HepG2 (cell line): ENCODE measurements around the gene RAPH1. TPM values are rescaled to one million over a fixed set of nuclear protein-coding genes. Genes with fewer than 3 reads are reported as not detected.

Experiments used
- ADNP ChIP-seq: sonication (generic); formaldehyde crosslinking; IDR thresholded peaks from 2 replicates; pipeline ENCODE4 v1.4.0; 2020; ENCODE audit warnings: missing genetic modification reagents
- AGO2 ChIP-seq: fragments of 200-400 bp; formaldehyde crosslinking; optimal IDR thresholded peaks from 2 replicates; pipeline ENCODE3; 2017; ENCODE audit warnings: mild to moderate bottlenecking, low read depth, low read length, moderate library complexity
- BCL6 ChIP-seq: IDR thresholded peaks from 2 replicates; pipeline ENCODE4 v1.6.1; 2016; ENCODE audit warnings: missing genetic modification reagents, missing compliant biosample characterization
- BORCS8-MEF2B ChIP-seq: sonication (generic); formaldehyde crosslinking; IDR thresholded peaks from 2 replicates; pipeline ENCODE4 v1.8.0; 2022; ENCODE audit warnings: mild to moderate bottlenecking, missing genetic modification reagents
- CENPX ChIP-seq: sonication (generic); formaldehyde crosslinking; IDR thresholded peaks from 2 replicates; pipeline ENCODE4 v1.9.0; 2021; ENCODE audit warnings: mild to moderate bottlenecking, missing genetic modification reagents, moderate library complexity
- ERF ChIP-seq: IDR thresholded peaks from 2 replicates; pipeline ENCODE4 v1.6.1; 2018; ENCODE audit warnings: missing biosample characterization, missing genetic modification reagents
- MAFG ChIP-seq: sonication (generic); formaldehyde crosslinking; IDR thresholded peaks from 2 replicates; pipeline ENCODE4 v1.5.1; 2020; ENCODE audit warnings: mild to moderate bottlenecking, missing genetic modification reagents
- MAFK ChIP-seq, 2 experiments: IDR thresholded peaks in 1 of 2; conservative IDR thresholded peaks in 1 of 2; 2 replicates each; pipeline ENCODE4 v1.6.1; 2011; ENCODE audit warnings: improper control_type of control experiment in 2 of 2, low read length in 2 of 2
- NCOA1 ChIP-seq: sonication (generic); formaldehyde crosslinking; IDR thresholded peaks from 2 replicates; pipeline ENCODE4 v1.9.0; 2021; ENCODE audit warnings: missing genetic modification reagents
- PRMT3 ChIP-seq: sonication (generic); formaldehyde crosslinking; IDR thresholded peaks from 2 replicates; pipeline ENCODE4 v1.8.1; 2022; ENCODE audit warnings: low read depth, mild to moderate bottlenecking, moderate library complexity, missing genetic modification reagents, borderline replicate concordance
- SIX1 ChIP-seq: sonication (generic); formaldehyde crosslinking; IDR thresholded peaks from 2 replicates; pipeline ENCODE4 v1.4.0; 2020; ENCODE audit warnings: missing genetic modification reagents, borderline replicate concordance
- SKI ChIP-seq: fragments of 450-650 bp; IDR thresholded peaks from one replicate; pipeline ENCODE4 v1.6.1; 2018; ENCODE audit warnings: mild to moderate bottlenecking; ENCODE audit not compliant: partially characterized antibody
- SRSF1 ChIP-seq: fragments of 200-400 bp; formaldehyde crosslinking; optimal IDR thresholded peaks from 2 replicates; pipeline ENCODE3; 2017; ENCODE audit warnings: mild to moderate bottlenecking, low read depth, low read length, moderate library complexity
- ZFP36L1 ChIP-seq: sonication (generic); formaldehyde crosslinking; IDR thresholded peaks from 2 replicates; pipeline ENCODE4 v1.8.0; 2022; ENCODE audit warnings: mild to moderate bottlenecking, missing genetic modification reagents, moderate library complexity
- ZNF343 ChIP-seq: sonication (generic); formaldehyde crosslinking; IDR thresholded peaks from 2 replicates; pipeline ENCODE4 v1.4.0; 2020; ENCODE audit warnings: mild to moderate bottlenecking, missing genetic modification reagents
- ZNF614 ChIP-seq: IDR thresholded peaks from 2 replicates; pipeline ENCODE4 v1.6.1; 2018; ENCODE audit warnings: missing biosample characterization, missing genetic modification reagents, inconsistent platforms, borderline replicate concordance
- ZNF660 ChIP-seq: sonication (generic); formaldehyde crosslinking; IDR thresholded peaks from 2 replicates; pipeline ENCODE4 v1.5.1; 2020; ENCODE audit warnings: mild to moderate bottlenecking, low read depth, missing genetic modification reagents, borderline replicate concordance
- ZNF678 ChIP-seq: sonication (generic); formaldehyde crosslinking; IDR thresholded peaks from 2 replicates; pipeline ENCODE4 v1.4.0; 2020; ENCODE audit warnings: mild to moderate bottlenecking, missing genetic modification reagents
- ZNF710 ChIP-seq: sonication (generic); formaldehyde crosslinking; IDR thresholded peaks from 2 replicates; pipeline ENCODE4 v1.5.0; 2020; ENCODE audit warnings: mild to moderate bottlenecking, missing genetic modification reagents, borderline replicate concordance
- ZNF749 ChIP-seq: sonication (generic); formaldehyde crosslinking; IDR thresholded peaks from 2 replicates; pipeline ENCODE4 v1.8.0; 2022; ENCODE audit warnings: mild to moderate bottlenecking, missing genetic modification reagents, moderate library complexity, borderline replicate concordance
- ZNF780A ChIP-seq: sonication (generic); formaldehyde crosslinking; IDR thresholded peaks from 2 replicates; pipeline ENCODE4 v1.8.0; 2022; ENCODE audit warnings: mild to moderate bottlenecking, missing genetic modification reagents, moderate library complexity
- ZSCAN22 ChIP-seq: sonication (generic); formaldehyde crosslinking; IDR thresholded peaks from 2 replicates; pipeline ENCODE4 v1.4.0; 2020; ENCODE audit warnings: mild to moderate bottlenecking, missing genetic modification reagents
- ZUFSP ChIP-seq: sonication (generic); formaldehyde crosslinking; IDR thresholded peaks from 2 replicates; pipeline ENCODE4 v1.9.0; 2021; ENCODE audit warnings: missing genetic modification reagents, mild to moderate bottlenecking, borderline replicate concordance
- polyA plus RNA-seq, 8 experiments: library from polyadenylated mRNA; depleted of rRNA in 3 of 8; stranded (reverse) in 7 of 8; unstranded in 1 of 8; fragments of >200 nt; fragmentation: Illumina TruSeq in 4 of 8; extraction: Trizol in 4 of 8; gene quantifications; 2 replicates each; pipeline versions ENCODE4 v1.2.1 to v1.2.3, GENCODE V29; 2011 to 2016; ENCODE audit warnings: low read depth in 4 of 8, missing spikeins in 1 of 8, mixed read lengths in 1 of 8; ENCODE audit not compliant: insufficient read depth in 1 of 8
- total RNA-seq, 5 experiments: library from RNA; depleted of rRNA; stranded (reverse); fragments of >200 nt; fragmentation: Illumina TruSeq; extraction: Trizol; gene quantifications; 2 replicates each; pipeline ENCODE4 v1.2.3, GENCODE V29; 2016; ENCODE audit warnings: low read depth in 1 of 5
- TF ChIP-seq, protein P1 (sequence below): sonication (generic); formaldehyde crosslinking; IDR thresholded peaks from 2 replicates; pipeline ENCODE4 v1.4.0; 2020; ENCODE audit warnings: missing genetic modification reagents
- TF ChIP-seq, protein P2 (sequence below): IDR thresholded peaks from 2 replicates; pipeline ENCODE4 v1.6.1; 2016; ENCODE audit warnings: mild to moderate bottlenecking, missing biosample characterization, missing genetic modification reagents

Gene RAPH1
- total and polyA plus RNA-seq, 2 of the 13 experiments (the other 11 are each of a cell fraction or from before 2014, with no cell fraction given) = 5.3 to 6.7 TPM

- TF ChIP-seq ZFP36L1 (CRISPR knock-in tag) (no peak), SKI (peak; percentile 87), CENPX (no peak), ZUFSP (CRISPR knock-in tag) (no peak), ZNF749 (no peak), ZNF780A (CRISPR knock-in tag) (no peak), ZNF343 (CRISPR knock-in tag) (no peak), ZNF678 (CRISPR knock-in tag) (no peak), ZSCAN22 (no peak), SIX1 (no peak), BORCS8-MEF2B (CRISPR knock-in tag) (peak; percentile 60; the same call in 1 of the 2 replicates), SRSF1 (peak; percentile 33), NCOA1 (CRISPR knock-in tag) (no peak), ZNF660 (CRISPR knock-in tag) (no peak), AGO2 (peak; percentile 77), PRMT3 (CRISPR knock-in tag) (no peak; the same call in 1 of the 2 replicates), ERF (CRISPR knock-in tag) (peak; percentile 86), BCL6 (CRISPR knock-in tag) (0 out of 2 replicates have a peak, but pooled peaks have one; percentile 29), MAFK (conservative IDR thresholded peaks at IDR 0.05 in 1 of 2, IDR thresholded peaks at IDR 0.05 in 1 of 2; ENCODE audit: low read length in 2 of 2) (no peak), ZNF710 (CRISPR knock-in tag) (peak; percentile 73; the same call in 1 of the 2 replicates), ADNP (CRISPR knock-in tag) (no peak), MAFG (CRISPR knock-in tag) (0 out of 2 replicates have a peak, but pooled peaks have one; percentile 38), ZNF614 (CRISPR knock-in tag) (peak; percentile 49; the same call in 1 of the 2 replicates)
- TF ChIP-seq, protein P1, sequence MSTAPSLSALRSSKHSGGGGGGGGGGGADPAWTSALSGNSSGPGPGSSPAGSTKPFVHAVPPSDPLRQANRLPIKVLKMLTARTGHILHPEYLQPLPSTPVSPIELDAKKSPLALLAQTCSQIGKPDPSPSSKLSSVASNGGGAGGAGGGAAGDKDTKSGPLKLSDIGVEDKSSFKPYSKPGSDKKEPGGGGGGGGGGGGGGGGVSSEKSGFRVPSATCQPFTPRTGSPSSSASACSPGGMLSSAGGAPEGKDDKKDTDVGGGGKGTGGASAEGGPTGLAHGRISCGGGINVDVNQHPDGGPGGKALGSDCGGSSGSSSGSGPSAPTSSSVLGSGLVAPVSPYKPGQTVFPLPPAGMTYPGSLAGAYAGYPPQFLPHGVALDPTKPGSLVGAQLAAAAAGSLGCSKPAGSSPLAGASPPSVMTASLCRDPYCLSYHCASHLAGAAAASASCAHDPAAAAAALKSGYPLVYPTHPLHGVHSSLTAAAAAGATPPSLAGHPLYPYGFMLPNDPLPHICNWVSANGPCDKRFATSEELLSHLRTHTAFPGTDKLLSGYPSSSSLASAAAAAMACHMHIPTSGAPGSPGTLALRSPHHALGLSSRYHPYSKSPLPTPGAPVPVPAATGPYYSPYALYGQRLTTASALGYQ (CRISPR knock-in tag) = peak; percentile 19; the same call in 1 of the 2 replicates
- TF ChIP-seq, protein P2, sequence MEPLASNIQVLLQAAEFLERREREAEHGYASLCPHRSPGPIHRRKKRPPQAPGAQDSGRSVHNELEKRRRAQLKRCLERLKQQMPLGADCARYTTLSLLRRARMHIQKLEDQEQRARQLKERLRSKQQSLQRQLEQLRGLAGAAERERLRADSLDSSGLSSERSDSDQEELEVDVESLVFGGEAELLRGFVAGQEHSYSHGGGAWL (CRISPR knock-in tag) = no peak
Observed at GRCh38 chr2:203535078-203535783, at the start of gene RAPH1 (continued).
